DND-41 (cell line): ENCODE results near the gene LINGO3.

ENCODE experiments used
- EZH2 ChIP-seq: IDR thresholded peaks from 3 replicates; pipeline ENCODE4 v1.6.1; 2012; ENCODE audit warnings: borderline replicate concordance, low read depth, mild to moderate bottlenecking, moderate library complexity, low read length, inconsistent platforms; ENCODE audit not compliant: severe bottlenecking
- TF ChIP-seq, protein P1 (sequence below): IDR thresholded peaks from 2 replicates; pipeline ENCODE4 v1.5.1; 2012; ENCODE audit warnings: borderline replicate concordance, low read length, moderate library complexity, mild to moderate bottlenecking; ENCODE audit not compliant: poor library complexity, severe bottlenecking; ENCODE audit errors: extremely low read depth

DNA sequence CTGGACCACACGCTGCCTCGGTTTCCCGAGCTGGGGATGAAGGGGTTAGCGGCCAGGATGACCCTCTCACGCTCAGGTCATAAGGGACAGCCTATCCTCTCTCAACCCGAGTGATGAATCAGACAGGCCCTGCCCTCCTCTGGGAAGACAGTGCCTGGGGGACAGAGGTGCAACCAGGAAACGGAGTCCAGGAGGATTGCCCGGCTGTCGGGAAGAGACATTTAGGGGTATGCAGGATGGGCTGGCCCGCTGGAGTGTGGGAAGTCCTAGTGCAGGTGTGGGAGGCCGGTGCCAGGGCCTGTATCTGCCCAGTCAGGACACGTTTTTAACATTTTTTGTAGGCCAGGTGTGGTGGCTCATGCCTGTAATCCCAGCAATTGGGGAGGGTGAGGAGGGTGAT, 12.1 kb upstream of the LINGO3 start:
- TF ChIP-seq, protein P1, sequence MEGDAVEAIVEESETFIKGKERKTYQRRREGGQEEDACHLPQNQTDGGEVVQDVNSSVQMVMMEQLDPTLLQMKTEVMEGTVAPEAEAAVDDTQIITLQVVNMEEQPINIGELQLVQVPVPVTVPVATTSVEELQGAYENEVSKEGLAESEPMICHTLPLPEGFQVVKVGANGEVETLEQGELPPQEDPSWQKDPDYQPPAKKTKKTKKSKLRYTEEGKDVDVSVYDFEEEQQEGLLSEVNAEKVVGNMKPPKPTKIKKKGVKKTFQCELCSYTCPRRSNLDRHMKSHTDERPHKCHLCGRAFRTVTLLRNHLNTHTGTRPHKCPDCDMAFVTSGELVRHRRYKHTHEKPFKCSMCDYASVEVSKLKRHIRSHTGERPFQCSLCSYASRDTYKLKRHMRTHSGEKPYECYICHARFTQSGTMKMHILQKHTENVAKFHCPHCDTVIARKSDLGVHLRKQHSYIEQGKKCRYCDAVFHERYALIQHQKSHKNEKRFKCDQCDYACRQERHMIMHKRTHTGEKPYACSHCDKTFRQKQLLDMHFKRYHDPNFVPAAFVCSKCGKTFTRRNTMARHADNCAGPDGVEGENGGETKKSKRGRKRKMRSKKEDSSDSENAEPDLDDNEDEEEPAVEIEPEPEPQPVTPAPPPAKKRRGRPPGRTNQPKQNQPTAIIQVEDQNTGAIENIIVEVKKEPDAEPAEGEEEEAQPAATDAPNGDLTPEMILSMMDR, result no peak
- no peak for TF ChIP-seq EZH2
